Neural crest cell (in vitro differentiated cells): Measurements from ENCODE around the gene CD2. TPM values are rescaled to one million over a fixed set of nuclear protein-coding genes. Genes with fewer than 3 reads are reported as not detected.

Experiments
- DNase-seq: peaks from one replicate; pipeline ENCODE4 v3.0.0; 2021; ENCODE audit warnings: low read depth, mixed read lengths, low spot score
- H3K27ac Mint-ChIP-seq: one replicate; pipeline ENCODE4 v1.8.0; 2021; ENCODE audit warnings: mild to moderate bottlenecking, mixed read lengths; ENCODE audit not compliant: unreplicated experiment
- H3K27me3 Mint-ChIP-seq: 2 replicates; pipeline ENCODE4 v1.8.0; 2021; ENCODE audit warnings: low read depth, mild to moderate bottlenecking, mixed read lengths
- H3K36me3 Mint-ChIP-seq: 2 replicates; pipeline ENCODE4 v1.8.0; 2021; ENCODE audit warnings: low read depth, mild to moderate bottlenecking, mixed read lengths
- H3K4me1 Mint-ChIP-seq: 2 replicates; pipeline ENCODE4 v1.8.0; 2021; ENCODE audit warnings: mixed read lengths
- H3K4me3 Mint-ChIP-seq: one replicate; pipeline ENCODE4 v1.8.0; 2021; ENCODE audit warnings: mild to moderate bottlenecking, mixed read lengths
- H3K9me3 Mint-ChIP-seq: 2 replicates; pipeline ENCODE4 v1.8.0; 2021; ENCODE audit warnings: mixed read lengths
- total RNA-seq: library from RNA; stranded (reverse); gene quantifications from 2 replicates; pipeline ENCODE4 v1.2.1, GENCODE V29; 2021
- TF ChIP-seq, protein P1 (sequence below): fragments of 200-600 bp; sonication (generic); conservative IDR thresholded peaks from 2 replicates; pipeline ENCODE4 v1.5.0; 2021; ENCODE audit warnings: antibody characterized with exemption, mild to moderate bottlenecking

The CD2 gene
- total RNA-seq, 1 donor from 2014 or later = not detected

DNA sequence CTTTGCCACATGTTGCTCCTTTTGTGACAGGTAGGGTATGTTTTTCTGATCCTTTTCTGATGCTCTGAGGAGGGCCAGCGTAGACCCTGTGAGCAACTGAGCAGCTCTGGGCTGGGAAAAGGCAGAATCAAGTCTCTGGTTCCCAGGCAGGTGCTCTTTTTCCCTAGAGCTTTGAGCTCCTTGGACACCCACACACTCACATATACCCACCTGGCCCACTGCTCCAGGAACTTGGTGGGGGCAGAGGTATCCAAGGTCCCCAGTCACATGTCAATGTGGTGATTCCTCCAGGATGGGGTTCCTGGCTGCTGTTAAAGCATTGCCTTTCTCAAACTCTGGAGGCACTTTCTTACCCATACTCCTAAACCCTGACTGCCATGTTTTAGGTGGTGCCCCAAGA, 5.4 kb downstream of the CD2 start:
- Mint-ChIP-seq H3K27ac (no peak overlapping the region), H3K27me3 (no peaks in the 10 kb centered on the region), H3K9me3 (peaks cover 2% of the 10 kb centered on the region), H3K4me3 (no peak overlapping the region), H3K4me1 (peaks cover 20% of the 10 kb centered on the region), H3K36me3 (no peaks in the 10 kb centered on the region)
- DNase-seq = no peak
- TF ChIP-seq, protein P1, sequence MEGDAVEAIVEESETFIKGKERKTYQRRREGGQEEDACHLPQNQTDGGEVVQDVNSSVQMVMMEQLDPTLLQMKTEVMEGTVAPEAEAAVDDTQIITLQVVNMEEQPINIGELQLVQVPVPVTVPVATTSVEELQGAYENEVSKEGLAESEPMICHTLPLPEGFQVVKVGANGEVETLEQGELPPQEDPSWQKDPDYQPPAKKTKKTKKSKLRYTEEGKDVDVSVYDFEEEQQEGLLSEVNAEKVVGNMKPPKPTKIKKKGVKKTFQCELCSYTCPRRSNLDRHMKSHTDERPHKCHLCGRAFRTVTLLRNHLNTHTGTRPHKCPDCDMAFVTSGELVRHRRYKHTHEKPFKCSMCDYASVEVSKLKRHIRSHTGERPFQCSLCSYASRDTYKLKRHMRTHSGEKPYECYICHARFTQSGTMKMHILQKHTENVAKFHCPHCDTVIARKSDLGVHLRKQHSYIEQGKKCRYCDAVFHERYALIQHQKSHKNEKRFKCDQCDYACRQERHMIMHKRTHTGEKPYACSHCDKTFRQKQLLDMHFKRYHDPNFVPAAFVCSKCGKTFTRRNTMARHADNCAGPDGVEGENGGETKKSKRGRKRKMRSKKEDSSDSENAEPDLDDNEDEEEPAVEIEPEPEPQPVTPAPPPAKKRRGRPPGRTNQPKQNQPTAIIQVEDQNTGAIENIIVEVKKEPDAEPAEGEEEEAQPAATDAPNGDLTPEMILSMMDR = no peak

DNA sequence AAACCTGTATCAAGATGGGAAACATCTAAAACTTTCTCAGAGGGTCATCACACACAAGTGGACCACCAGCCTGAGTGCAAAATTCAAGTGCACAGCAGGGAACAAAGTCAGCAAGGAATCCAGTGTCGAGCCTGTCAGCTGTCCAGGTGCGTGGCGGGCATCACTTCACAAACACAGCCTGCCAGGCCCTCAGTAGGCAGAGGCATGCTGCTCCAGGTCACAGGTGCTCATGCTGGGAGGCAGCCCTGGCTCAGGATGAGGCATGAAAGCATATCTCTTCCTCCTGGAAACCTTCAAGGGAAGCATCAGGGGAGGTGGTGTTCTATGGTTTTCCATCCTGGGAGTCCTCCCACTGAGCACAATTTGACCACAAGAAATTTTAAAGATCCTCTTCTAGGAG, 6.3 kb downstream of the CD2 start:
- Mint-ChIP-seq H3K27ac (no peak overlapping the region), H3K9me3 (peaks cover 2% of the 10 kb centered on the region), H3K27me3 (no peaks in the 10 kb centered on the region), H3K4me1 (peaks cover 20% of the 10 kb centered on the region), H3K36me3 (no peaks in the 10 kb centered on the region), H3K4me3 (no peak overlapping the region)
- DNase-seq = no peak
- TF ChIP-seq, protein P1 = no peak

DNA sequence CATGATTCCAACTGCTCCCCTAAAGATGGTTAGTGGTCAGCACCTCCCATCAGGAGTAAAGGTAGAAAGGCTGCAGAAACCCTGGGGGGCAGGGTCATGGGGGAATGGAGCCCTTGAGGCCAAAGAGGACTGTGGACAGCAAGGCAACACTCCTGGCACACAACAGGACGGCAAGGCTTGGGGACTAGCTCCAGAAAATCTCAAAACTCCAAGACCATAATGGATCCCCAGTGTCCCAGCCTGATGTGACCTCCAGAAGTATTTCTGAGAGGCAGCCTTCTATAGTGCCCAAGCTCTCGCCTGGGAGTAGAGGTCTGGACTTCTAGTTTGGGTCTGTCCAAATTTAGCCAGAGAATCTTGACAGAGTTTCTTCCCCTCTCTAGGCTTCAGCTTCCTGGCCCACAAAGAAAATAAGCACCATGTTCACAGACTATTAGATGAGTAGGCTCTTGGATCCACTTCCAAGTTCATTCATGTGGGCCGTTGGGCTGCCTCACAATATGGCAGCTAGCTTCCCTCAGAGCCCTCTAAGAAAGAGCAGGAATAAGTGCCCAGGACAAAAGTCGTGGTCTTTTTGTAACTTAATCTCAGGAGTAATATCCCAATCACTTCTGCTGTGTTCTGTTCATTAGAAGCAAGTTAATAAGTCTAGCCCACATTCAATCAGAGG, 6.9 kb downstream of the CD2 start:
- H3K4me3 Mint-ChIP-seq = no peak overlapping the region
- TF ChIP-seq, protein P1 = no peak
- H3K27ac Mint-ChIP-seq = no peak overlapping the region
- H3K4me1 Mint-ChIP-seq = peaks cover 20% of the 10 kb centered on the region
- no peak for DNase-seq
- H3K9me3 Mint-ChIP-seq = peaks cover 2% of the 10 kb centered on the region
- H3K27me3 Mint-ChIP-seq = no peaks in the 10 kb centered on the region
- no peaks in the 10 kb centered on the region for H3K36me3 Mint-ChIP-seq

DNA sequence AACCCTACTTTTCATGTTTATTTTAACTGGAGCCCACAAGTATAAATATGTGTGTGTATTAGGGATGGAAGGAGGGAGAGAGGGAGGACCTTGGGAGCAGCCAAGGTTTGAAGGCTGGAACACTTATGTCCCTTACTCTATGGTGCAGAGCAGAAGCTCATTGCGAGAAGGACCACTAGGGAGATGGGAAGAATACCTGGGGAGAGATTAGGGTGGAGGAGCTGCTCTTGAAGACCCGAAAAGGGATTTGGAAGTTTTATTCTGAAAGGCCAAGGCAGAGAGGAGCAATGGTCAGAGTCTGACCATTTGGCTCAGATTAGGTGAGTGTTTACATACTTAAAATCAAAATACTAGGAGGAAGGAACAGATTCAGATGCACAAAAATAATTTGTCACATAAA, 8.1 kb downstream of the CD2 start:
- H3K4me1 Mint-ChIP-seq = peaks cover 20% of the 10 kb centered on the region
- H3K36me3 Mint-ChIP-seq = no peaks in the 10 kb centered on the region
- peaks cover 2% of the 10 kb centered on the region for H3K9me3 Mint-ChIP-seq
- DNase-seq = no peak
- no peaks in the 10 kb centered on the region for H3K27me3 Mint-ChIP-seq
- TF ChIP-seq, protein P1 = no peak
- no peak overlapping the region for H3K4me3 Mint-ChIP-seq
- no peak overlapping the region for H3K27ac Mint-ChIP-seq

DNA sequence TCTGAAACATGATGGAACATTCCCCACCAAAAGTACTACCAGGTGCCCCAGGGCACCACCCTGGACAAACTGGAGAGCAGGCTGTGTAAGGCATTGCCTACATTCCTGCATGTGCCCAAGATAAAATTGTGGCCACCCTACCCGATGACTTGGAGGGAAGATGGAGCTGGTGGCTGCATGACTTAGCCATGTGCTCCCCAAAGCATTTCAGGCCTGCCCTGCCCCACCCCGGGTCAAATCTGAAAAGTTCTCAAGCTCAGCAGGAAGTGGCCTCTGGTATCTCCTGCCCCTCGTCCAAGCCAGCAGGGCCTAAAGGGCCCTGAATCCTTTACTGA, 8.5 kb downstream of the CD2 start:
- TF ChIP-seq, protein P1 = no peak
- peaks cover 2% of the 10 kb centered on the region for H3K9me3 Mint-ChIP-seq
- no peaks in the 10 kb centered on the region for H3K36me3 Mint-ChIP-seq
- H3K27ac Mint-ChIP-seq = peak overlapping the region; percentile 12
- no peak for DNase-seq
- peaks cover 20% of the 10 kb centered on the region for H3K4me1 Mint-ChIP-seq
- no peaks in the 10 kb centered on the region for H3K27me3 Mint-ChIP-seq
- H3K4me3 Mint-ChIP-seq = no peak overlapping the region
